GM23338 (cell line): ENCODE data around the gene KCNA4.

Experiments
- CREB1 ChIP-seq: fragments of 250-450 bp; sonication (Bioruptor Pico); IDR thresholded peaks from 2 replicates; pipeline ENCODE4 v1.5.0; 2020; ENCODE audit warnings: low read depth, mild to moderate bottlenecking, moderate library complexity
- EZH2 ChIP-seq: fragments of 200-600 bp; sonication (generic); IDR thresholded peaks from one replicate; pipeline ENCODE4 v1.8.0; 2017; ENCODE audit warnings: antibody characterized with exemption, mild to moderate bottlenecking, low read depth; ENCODE audit not compliant: unreplicated experiment
- EZH2phosphoT487 ChIP-seq: fragments of 200-600 bp; sonication (generic); IDR thresholded peaks from one replicate; pipeline ENCODE4 v1.8.1; 2018; ENCODE audit warnings: antibody characterized with exemption; ENCODE audit not compliant: unreplicated experiment
- JUNB ChIP-seq: IDR thresholded peaks from one replicate; pipeline ENCODE4 v1.6.1; 2016; ENCODE audit warnings: antibody characterized with exemption; ENCODE audit not compliant: unreplicated experiment
- NANOG ChIP-seq: IDR thresholded peaks from 2 replicates; pipeline ENCODE4 v1.6.1; 2016; ENCODE audit warnings: antibody characterized with exemption, borderline replicate concordance
- POLR2AphosphoS5 ChIP-seq: IDR thresholded peaks from 2 replicates; pipeline ENCODE4 v1.6.1; 2016; ENCODE audit warnings: antibody characterized with exemption, low read depth
- ZNF114 ChIP-seq: fragments of 250-450 bp; sonication (Bioruptor Pico); IDR thresholded peaks from 2 replicates; pipeline ENCODE4 v1.5.0; 2020; ENCODE audit warnings: mild to moderate bottlenecking, moderate library complexity
- TF ChIP-seq, protein P1 (sequence below), 2 experiments: fragments of 200-600 bp in 1 of 2; sonication (generic) in 1 of 2; conservative IDR thresholded peaks; 2 replicates each; pipeline versions ENCODE4 v1.5.1 to v1.6.1; 2016 to 2017; ENCODE audit warnings: antibody characterized with exemption in 2 of 2, low read depth in 2 of 2, mild to moderate bottlenecking in 2 of 2, moderate library complexity in 1 of 2
- TF ChIP-seq, protein P2 (sequence below): IDR thresholded peaks from one replicate; pipeline ENCODE4 v1.6.1; 2018; ENCODE audit warnings: antibody characterized with exemption; ENCODE audit not compliant: unreplicated experiment
- TF ChIP-seq, protein P3 (sequence below): IDR thresholded peaks from 2 replicates; pipeline ENCODE4 v1.6.1; 2016; ENCODE audit warnings: antibody characterized with exemption

- TF ChIP-seq, protein P1, sequence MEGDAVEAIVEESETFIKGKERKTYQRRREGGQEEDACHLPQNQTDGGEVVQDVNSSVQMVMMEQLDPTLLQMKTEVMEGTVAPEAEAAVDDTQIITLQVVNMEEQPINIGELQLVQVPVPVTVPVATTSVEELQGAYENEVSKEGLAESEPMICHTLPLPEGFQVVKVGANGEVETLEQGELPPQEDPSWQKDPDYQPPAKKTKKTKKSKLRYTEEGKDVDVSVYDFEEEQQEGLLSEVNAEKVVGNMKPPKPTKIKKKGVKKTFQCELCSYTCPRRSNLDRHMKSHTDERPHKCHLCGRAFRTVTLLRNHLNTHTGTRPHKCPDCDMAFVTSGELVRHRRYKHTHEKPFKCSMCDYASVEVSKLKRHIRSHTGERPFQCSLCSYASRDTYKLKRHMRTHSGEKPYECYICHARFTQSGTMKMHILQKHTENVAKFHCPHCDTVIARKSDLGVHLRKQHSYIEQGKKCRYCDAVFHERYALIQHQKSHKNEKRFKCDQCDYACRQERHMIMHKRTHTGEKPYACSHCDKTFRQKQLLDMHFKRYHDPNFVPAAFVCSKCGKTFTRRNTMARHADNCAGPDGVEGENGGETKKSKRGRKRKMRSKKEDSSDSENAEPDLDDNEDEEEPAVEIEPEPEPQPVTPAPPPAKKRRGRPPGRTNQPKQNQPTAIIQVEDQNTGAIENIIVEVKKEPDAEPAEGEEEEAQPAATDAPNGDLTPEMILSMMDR (conservative IDR thresholded peaks at IDR 0.05; ENCODE audit: low read depth in 2 of 2): no peak
- TF ChIP-seq EZH2 (peak; percentile 22), POLR2AphosphoS5 (peak; percentile 77), JUNB (no peak), ZNF114 (no peak), EZH2phosphoT487 (no peak), CREB1 (CRISPR knock-in tag) (no peak), NANOG (peak; percentile 93)
- TF ChIP-seq, protein P2, sequence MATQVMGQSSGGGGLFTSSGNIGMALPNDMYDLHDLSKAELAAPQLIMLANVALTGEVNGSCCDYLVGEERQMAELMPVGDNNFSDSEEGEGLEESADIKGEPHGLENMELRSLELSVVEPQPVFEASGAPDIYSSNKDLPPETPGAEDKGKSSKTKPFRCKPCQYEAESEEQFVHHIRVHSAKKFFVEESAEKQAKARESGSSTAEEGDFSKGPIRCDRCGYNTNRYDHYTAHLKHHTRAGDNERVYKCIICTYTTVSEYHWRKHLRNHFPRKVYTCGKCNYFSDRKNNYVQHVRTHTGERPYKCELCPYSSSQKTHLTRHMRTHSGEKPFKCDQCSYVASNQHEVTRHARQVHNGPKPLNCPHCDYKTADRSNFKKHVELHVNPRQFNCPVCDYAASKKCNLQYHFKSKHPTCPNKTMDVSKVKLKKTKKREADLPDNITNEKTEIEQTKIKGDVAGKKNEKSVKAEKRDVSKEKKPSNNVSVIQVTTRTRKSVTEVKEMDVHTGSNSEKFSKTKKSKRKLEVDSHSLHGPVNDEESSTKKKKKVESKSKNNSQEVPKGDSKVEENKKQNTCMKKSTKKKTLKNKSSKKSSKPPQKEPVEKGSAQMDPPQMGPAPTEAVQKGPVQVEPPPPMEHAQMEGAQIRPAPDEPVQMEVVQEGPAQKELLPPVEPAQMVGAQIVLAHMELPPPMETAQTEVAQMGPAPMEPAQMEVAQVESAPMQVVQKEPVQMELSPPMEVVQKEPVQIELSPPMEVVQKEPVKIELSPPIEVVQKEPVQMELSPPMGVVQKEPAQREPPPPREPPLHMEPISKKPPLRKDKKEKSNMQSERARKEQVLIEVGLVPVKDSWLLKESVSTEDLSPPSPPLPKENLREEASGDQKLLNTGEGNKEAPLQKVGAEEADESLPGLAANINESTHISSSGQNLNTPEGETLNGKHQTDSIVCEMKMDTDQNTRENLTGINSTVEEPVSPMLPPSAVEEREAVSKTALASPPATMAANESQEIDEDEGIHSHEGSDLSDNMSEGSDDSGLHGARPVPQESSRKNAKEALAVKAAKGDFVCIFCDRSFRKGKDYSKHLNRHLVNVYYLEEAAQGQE: no peak
- TF ChIP-seq, protein P3, sequence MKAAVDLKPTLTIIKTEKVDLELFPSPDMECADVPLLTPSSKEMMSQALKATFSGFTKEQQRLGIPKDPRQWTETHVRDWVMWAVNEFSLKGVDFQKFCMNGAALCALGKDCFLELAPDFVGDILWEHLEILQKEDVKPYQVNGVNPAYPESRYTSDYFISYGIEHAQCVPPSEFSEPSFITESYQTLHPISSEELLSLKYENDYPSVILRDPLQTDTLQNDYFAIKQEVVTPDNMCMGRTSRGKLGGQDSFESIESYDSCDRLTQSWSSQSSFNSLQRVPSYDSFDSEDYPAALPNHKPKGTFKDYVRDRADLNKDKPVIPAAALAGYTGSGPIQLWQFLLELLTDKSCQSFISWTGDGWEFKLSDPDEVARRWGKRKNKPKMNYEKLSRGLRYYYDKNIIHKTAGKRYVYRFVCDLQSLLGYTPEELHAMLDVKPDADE: no peak
These were observed 8.7 kb upstream of the KCNA4 start for GRCh38 chr11:30025396-30026139.
